HCT116 (cell line): ENCODE measurements around the gene TP53RK. TPM values are rescaled to one million over a fixed set of nuclear protein-coding genes. Genes with fewer than 3 reads are reported as not detected.

Experiments used
- ATAC-seq: fragments of 200-7000 bp; cut with Tn5 transposase; 2 replicates; pipeline ENCODE4 v1.9.1; 2020; ENCODE audit warnings: mild to moderate bottlenecking, moderate library complexity
- BruUV-seq: library from RNA; stranded (reverse); fragments of 400-500 nt; replicated peaks from 2 replicates; lab custom pipeline; 2021; lab: Mats Ljungman, UMichigan
- CTCF ChIA-PET: fragments of 300-600 bp; sonication (Branson Sonifier 250); formaldehyde crosslinking; loops from one replicate; lab custom pipeline; 2021; ENCODE audit warnings: antibody characterized with exemption; lab: Charles Lee
- POLR2A ChIA-PET: fragments of 300-600, 350-600 bp; sonication (Branson Sonifier 250); formaldehyde crosslinking; loops from one replicate; lab custom pipeline; 2021; ENCODE audit warnings: antibody characterized with exemption; lab: Charles Lee
- RAD21 ChIA-PET, 2 experiments: fragments of 300-600 bp; sonication (Branson Sonifier 250); formaldehyde crosslinking; loops; one replicate each; lab custom pipeline; 2023; ENCODE audit warnings: low total read pairs in 2 of 2; ENCODE audit not compliant: uncharacterized antibody in 2 of 2, unreplicated experiment in 2 of 2, low non-redundant PET in 1 of 2; lab: Charles Lee
- DNase-seq: peaks from one replicate; pipeline ENCODE4 v3.0.0-alpha.2; 2010; ENCODE audit warnings: low read depth, low spot score
- H2AFZ ChIP-seq: fragments of 200-600 bp; shearing (Covaris generic), sonication (generic); 2 replicates; pipeline ENCODE4 v1.6.1; 2017; ENCODE audit warnings: low read depth, mixed run types, mixed read lengths, antibody characterized with exemption, low read length; ENCODE audit not compliant: poor library complexity, severe bottlenecking
- H3K27ac ChIP-seq: 2 replicates; pipeline ENCODE4 v1.5.1; 2012; ENCODE audit warnings: low read depth, low read length
- H3K27me3 ChIP-seq: fragments of 200-600 bp; sonication (generic); 2 replicates; pipeline ENCODE4 v1.6.1; 2016; ENCODE audit warnings: mixed run types, low read length, mixed read lengths; ENCODE audit not compliant: insufficient read depth
- H3K36me3 ChIP-seq, 2 experiments: fragments of 200-500 bp in 1 of 2; fragments of 200-600 bp in 1 of 2; sonication (Bioruptor generic) in 1 of 2; sonication (generic) in 1 of 2; 2 replicates each; pipeline versions ENCODE4 v1.5.1 to v1.6.1; 2014 to 2016; ENCODE audit warnings: low read length in 2 of 2, inconsistent platforms in 1 of 2, mixed read lengths in 1 of 2, mixed run types in 1 of 2; ENCODE audit not compliant: insufficient read depth in 2 of 2, control insufficient read depth in 1 of 2
- H3K4me1 ChIP-seq, 2 experiments: fragments of 200-600 bp in 1 of 2; sonication (generic) in 1 of 2; 2 replicates each; pipeline versions ENCODE4 v1.5.1 to v1.6.1; 2012 to 2017; ENCODE audit warnings: low read length in 2 of 2, inconsistent platforms in 1 of 2, mild to moderate bottlenecking in 1 of 2, mixed read lengths in 1 of 2, mixed run types in 1 of 2, moderate library complexity in 1 of 2; ENCODE audit not compliant: insufficient read depth in 2 of 2, control insufficient read depth in 1 of 2
- H3K4me2 ChIP-seq: fragments of 200-600 bp; sonication (generic); 2 replicates; pipeline ENCODE4 v1.6.1; 2017; ENCODE audit warnings: mixed run types, low read length, mixed read lengths
- H3K4me3 ChIP-seq, 2 experiments: fragments of 200-600 bp in 1 of 2; sonication (generic) in 1 of 2; replicated peaks in 1 of 2; 2 replicates each; pipeline ENCODE4 v1.5.1; 2011 to 2016; ENCODE audit warnings: low read length in 2 of 2, control low read depth in 1 of 2, low read depth in 1 of 2, mild to moderate bottlenecking in 1 of 2, mixed read lengths in 1 of 2, mixed run types in 1 of 2
- H3K79me2 ChIP-seq: fragments of 200-600 bp; sonication (generic); 2 replicates; pipeline ENCODE4 v1.6.1; 2017; ENCODE audit warnings: mild to moderate bottlenecking, mixed run types, low read length, moderate library complexity, mixed read lengths; ENCODE audit not compliant: insufficient read depth
- H3K9ac ChIP-seq: fragments of 200-600 bp; sonication (generic); 2 replicates; pipeline ENCODE4 v1.6.1; 2016; ENCODE audit warnings: low read length, mixed read lengths
- H3K9me2 ChIP-seq: fragments of 200-600 bp; sonication (generic), shearing (Covaris generic); 2 replicates; pipeline ENCODE4 v1.6.1; 2017; ENCODE audit warnings: mixed run types, mild to moderate bottlenecking, moderate library complexity; ENCODE audit not compliant: insufficient read depth
- H3K9me3 ChIP-seq, 2 experiments: fragments of 200-500 bp in 1 of 2; fragments of 200-600 bp in 1 of 2; sonication (Bioruptor generic) in 1 of 2; sonication (generic) in 1 of 2; 2 replicates each; pipeline ENCODE4 v1.6.1; 2014 to 2017; ENCODE audit warnings: low read length in 2 of 2, mixed read lengths in 2 of 2, inconsistent platforms in 1 of 2, low read depth in 1 of 2, mild to moderate bottlenecking in 1 of 2, mixed run types in 1 of 2, moderate library complexity in 1 of 2; ENCODE audit not compliant: control insufficient read depth in 1 of 2, insufficient read depth in 1 of 2
- H4K20me1 ChIP-seq: fragments of 200-600 bp; sonication (generic), shearing (Covaris generic); 2 replicates; pipeline ENCODE4 v1.6.1; 2017; ENCODE audit warnings: mixed run types, mild to moderate bottlenecking, moderate library complexity; ENCODE audit not compliant: insufficient read depth
- ELF1 ChIP-seq: IDR thresholded peaks from 2 replicates; pipeline ENCODE4 v1.6.1; 2012; ENCODE audit warnings: low read depth, borderline replicate concordance
- FOSL1 ChIP-seq: IDR thresholded peaks from 2 replicates; pipeline ENCODE4 v1.6.1; 2012; ENCODE audit warnings: low read depth
- SP1 ChIP-seq: IDR thresholded peaks from 2 replicates; pipeline ENCODE4 v1.6.1; 2012; ENCODE audit warnings: low read depth
- SRF ChIP-seq: IDR thresholded peaks from 2 replicates; pipeline ENCODE4 v1.6.1; 2012; ENCODE audit warnings: low read depth
- TCF7L2 ChIP-seq: IDR thresholded peaks from 2 replicates; pipeline ENCODE4 v1.7.0; 2011; ENCODE audit warnings: borderline replicate concordance, inconsistent platforms; ENCODE audit not compliant: insufficient read depth, insufficient read length; ENCODE audit errors: extremely low read depth
- ZNF274 ChIP-seq: fragments of 200-500 bp; sonication (Bioruptor generic); IDR thresholded peaks from 2 replicates; pipeline ENCODE4 v1.6.1; 2014; ENCODE audit warnings: mild to moderate bottlenecking, low read depth, low read length, inconsistent platforms
- intact Hi-C: fragments of 100-400 bp; cut with micrococcal nuclease; formaldehyde crosslinking; loops from 2 replicates; pipeline ENCODE4 v1.10.0; 2022
- total RNA-seq: library from RNA; stranded (reverse); gene quantifications from one replicate; pipeline ENCODE4 v1.2.1, GENCODE V29; 2021; ENCODE audit not compliant: unreplicated experiment
- TF ChIP-seq, protein P1 (sequence below): IDR thresholded peaks from 2 replicates; pipeline ENCODE4 v1.6.1; 2011; ENCODE audit warnings: mild to moderate bottlenecking, low read length, moderate library complexity; ENCODE audit not compliant: insufficient replicate concordance; ENCODE audit errors: extremely low read depth
- TF ChIP-seq, protein P2 (sequence below): IDR thresholded peaks from 2 replicates; pipeline ENCODE4 v1.6.1; 2012; ENCODE audit warnings: low read depth
- TF ChIP-seq, protein P3 (sequence below): IDR thresholded peaks from 2 replicates; pipeline ENCODE4 v1.6.1; 2012

TP53RK gene
- total RNA-seq, 1 experiment from 2014 or later, result 9.2 TPM

- Histone ChIP-seq H3K27me3 (no peaks in the 10 kb centered on the region), H3K9me2 (no peaks in the 10 kb centered on the region), H3K27ac (no peak overlapping the region), H2AFZ (no peak overlapping the region), H3K9me3 (no peaks in the 10 kb centered on the region), H3K9ac (no peak overlapping the region), H3K4me1 (peaks cover 6% of the 10 kb centered on the region in 2 experiments; a peak in 2 of 4 replicates), H3K4me2 (no peak overlapping the region), H3K4me3 (no peak overlapping the region), H3K36me3 (no peaks in the 10 kb centered on the region), H3K79me2 (no peaks in the 10 kb centered on the region), H4K20me1 (no peaks in the 10 kb centered on the region)
- TF ChIP-seq ELF1 (no peak), SRF (no peak), TCF7L2 (no peak), FOSL1 (no peak), SP1 (no peak), ZNF274 (no peak)
- TF ChIP-seq, protein P1, sequence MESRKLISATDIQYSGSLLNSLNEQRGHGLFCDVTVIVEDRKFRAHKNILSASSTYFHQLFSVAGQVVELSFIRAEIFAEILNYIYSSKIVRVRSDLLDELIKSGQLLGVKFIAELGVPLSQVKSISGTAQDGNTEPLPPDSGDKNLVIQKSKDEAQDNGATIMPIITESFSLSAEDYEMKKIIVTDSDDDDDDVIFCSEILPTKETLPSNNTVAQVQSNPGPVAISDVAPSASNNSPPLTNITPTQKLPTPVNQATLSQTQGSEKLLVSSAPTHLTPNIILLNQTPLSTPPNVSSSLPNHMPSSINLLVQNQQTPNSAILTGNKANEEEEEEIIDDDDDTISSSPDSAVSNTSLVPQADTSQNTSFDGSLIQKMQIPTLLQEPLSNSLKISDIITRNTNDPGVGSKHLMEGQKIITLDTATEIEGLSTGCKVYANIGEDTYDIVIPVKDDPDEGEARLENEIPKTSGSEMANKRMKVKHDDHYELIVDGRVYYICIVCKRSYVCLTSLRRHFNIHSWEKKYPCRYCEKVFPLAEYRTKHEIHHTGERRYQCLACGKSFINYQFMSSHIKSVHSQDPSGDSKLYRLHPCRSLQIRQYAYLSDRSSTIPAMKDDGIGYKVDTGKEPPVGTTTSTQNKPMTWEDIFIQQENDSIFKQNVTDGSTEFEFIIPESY, result no peak
- TF ChIP-seq, protein P2, sequence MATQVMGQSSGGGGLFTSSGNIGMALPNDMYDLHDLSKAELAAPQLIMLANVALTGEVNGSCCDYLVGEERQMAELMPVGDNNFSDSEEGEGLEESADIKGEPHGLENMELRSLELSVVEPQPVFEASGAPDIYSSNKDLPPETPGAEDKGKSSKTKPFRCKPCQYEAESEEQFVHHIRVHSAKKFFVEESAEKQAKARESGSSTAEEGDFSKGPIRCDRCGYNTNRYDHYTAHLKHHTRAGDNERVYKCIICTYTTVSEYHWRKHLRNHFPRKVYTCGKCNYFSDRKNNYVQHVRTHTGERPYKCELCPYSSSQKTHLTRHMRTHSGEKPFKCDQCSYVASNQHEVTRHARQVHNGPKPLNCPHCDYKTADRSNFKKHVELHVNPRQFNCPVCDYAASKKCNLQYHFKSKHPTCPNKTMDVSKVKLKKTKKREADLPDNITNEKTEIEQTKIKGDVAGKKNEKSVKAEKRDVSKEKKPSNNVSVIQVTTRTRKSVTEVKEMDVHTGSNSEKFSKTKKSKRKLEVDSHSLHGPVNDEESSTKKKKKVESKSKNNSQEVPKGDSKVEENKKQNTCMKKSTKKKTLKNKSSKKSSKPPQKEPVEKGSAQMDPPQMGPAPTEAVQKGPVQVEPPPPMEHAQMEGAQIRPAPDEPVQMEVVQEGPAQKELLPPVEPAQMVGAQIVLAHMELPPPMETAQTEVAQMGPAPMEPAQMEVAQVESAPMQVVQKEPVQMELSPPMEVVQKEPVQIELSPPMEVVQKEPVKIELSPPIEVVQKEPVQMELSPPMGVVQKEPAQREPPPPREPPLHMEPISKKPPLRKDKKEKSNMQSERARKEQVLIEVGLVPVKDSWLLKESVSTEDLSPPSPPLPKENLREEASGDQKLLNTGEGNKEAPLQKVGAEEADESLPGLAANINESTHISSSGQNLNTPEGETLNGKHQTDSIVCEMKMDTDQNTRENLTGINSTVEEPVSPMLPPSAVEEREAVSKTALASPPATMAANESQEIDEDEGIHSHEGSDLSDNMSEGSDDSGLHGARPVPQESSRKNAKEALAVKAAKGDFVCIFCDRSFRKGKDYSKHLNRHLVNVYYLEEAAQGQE, result no peak
- TF ChIP-seq, protein P3, sequence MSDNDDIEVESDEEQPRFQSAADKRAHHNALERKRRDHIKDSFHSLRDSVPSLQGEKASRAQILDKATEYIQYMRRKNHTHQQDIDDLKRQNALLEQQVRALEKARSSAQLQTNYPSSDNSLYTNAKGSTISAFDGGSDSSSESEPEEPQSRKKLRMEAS, result no peak
- intact Hi-C loops, result no loop called here
- no TSS peak for BruUV-seq
- ATAC-seq (no peak), DNase-seq (no peak)
- ChIA-PET POLR2A (no interaction called here), RAD21 (no interaction called here), CTCF (no interaction called here)
These were observed 14.8 kb downstream of the TP53RK start for GRCh38 chr20:46674253-46675083.
